AG09309 (cell line): ENCODE data around the gene TFAP2E.
"Not testable (repeated sequence)": the region's sequence is repeated elsewhere in the genome, so short reads cannot be mapped to it uniquely, and the experiment has no call there.

Source experiments
- DNase-seq: peaks from one replicate; pipeline ENCODE4 v3.0.0-alpha.2; 2010; ENCODE audit warnings: low read depth
- H3K4me3 ChIP-seq: 2 replicates; pipeline ENCODE4 v1.5.1; 2011; ENCODE audit warnings: mild to moderate bottlenecking, low read depth, low read length, moderate library complexity; ENCODE audit not compliant: control insufficient read depth
- TF ChIP-seq, protein P1 (sequence below): IDR thresholded peaks from 2 replicates; pipeline ENCODE4 v1.5.1; 2011; ENCODE audit warnings: mild to moderate bottlenecking, low read depth, low read length, inconsistent platforms; ENCODE audit not compliant: insufficient read depth, control insufficient read depth; ENCODE audit errors: missing control alignments

Gene TFAP2E

DNA sequence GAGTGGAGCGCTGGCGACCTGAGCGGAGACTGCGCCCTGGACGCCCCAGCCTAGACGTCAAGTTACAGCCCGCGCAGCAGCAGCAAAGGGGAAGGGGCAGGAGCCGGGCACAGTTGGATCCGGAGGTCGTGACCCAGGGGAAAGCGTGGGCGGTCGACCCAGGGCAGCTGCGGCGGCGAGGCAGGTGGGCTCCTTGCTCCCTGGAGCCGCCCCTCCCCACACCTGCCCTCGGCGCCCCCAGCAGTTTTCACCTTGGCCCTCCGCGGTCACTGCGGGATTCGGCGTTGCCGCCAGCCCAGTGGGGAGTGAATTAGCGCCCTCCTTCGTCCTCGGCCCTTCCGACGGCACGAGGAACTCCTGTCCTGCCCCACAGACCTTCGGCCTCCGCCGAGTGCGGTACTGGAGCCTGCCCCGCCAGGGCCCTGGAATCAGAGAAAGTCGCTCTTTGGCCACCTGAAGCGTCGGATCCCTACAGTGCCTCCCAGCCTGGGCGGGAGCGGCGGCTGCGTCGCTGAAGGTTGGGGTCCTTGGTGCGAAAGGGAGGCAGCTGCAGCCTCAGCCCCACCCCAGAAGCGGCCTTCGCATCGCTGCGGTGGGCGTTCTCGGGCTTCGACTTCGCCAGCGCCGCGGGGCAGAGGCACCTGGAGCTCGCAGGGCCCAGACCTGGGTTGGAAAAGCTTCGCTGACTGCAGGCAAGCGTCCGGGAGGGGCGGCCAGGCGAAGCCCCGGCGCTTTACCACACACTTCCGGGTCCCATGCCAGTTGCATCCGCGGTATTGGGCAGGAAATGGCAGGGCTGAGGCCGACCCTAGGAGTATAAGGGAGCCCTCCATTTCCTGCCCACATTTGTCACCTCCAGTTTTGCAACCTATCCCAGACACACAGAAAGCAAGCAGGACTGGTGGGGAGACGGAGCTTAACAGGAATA lies 4.2 kb downstream of the TFAP2E start:
- TF ChIP-seq, protein P1, sequence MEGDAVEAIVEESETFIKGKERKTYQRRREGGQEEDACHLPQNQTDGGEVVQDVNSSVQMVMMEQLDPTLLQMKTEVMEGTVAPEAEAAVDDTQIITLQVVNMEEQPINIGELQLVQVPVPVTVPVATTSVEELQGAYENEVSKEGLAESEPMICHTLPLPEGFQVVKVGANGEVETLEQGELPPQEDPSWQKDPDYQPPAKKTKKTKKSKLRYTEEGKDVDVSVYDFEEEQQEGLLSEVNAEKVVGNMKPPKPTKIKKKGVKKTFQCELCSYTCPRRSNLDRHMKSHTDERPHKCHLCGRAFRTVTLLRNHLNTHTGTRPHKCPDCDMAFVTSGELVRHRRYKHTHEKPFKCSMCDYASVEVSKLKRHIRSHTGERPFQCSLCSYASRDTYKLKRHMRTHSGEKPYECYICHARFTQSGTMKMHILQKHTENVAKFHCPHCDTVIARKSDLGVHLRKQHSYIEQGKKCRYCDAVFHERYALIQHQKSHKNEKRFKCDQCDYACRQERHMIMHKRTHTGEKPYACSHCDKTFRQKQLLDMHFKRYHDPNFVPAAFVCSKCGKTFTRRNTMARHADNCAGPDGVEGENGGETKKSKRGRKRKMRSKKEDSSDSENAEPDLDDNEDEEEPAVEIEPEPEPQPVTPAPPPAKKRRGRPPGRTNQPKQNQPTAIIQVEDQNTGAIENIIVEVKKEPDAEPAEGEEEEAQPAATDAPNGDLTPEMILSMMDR: no peak
- no peak for DNase-seq

DNA sequence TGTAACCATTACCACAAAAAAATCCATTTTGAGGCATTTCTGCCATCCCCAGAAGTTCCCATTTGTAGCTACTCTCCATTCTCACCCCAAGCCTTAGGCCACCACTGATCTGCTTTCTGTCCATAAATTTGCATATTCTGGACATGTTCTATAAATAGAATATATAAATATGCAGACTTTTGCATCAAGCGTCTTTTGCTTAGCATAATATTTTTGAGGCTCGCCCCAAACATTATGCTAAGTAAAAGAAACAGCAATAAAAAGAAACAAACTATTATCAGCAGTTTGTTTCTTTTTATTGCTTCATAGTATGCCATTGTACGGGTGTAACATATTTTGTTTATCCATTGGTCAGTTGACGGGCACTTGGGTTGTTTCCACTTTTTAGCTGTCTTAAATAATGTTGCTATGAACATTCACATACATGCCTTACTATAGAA lies 7.9 kb downstream of the TFAP2E start:
- TF ChIP-seq, protein P1: no peak
- DNase-seq: no peak
- no peak overlapping the region for H3K4me3 ChIP-seq

More for the DNA sequence above, 4.2 kb downstream of the TFAP2E start:
- H3K4me3 ChIP-seq: no peak overlapping the region

DNA sequence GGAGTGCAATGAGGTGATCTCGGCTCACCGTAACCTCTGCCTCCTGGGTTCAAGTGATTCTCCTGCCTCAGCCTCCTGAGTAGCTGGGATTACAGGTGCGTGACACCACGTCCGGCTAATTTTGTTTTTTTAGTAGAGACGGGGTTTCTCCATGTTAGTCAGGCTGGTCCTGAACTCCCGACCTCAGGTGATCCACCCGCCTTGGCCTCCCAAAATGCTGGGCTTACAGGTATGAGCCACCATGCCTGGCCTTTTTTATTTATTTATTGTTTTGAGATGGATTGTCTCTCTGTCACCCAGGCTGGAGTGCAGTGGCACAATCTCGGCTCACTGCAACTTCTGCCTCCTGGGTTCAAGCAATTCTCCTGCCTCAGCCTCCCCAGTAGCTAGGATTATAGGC lies 8.5 kb downstream of the TFAP2E start:
- H3K4me3 ChIP-seq, DNase-seq: not testable (repeated sequence)

DNA sequence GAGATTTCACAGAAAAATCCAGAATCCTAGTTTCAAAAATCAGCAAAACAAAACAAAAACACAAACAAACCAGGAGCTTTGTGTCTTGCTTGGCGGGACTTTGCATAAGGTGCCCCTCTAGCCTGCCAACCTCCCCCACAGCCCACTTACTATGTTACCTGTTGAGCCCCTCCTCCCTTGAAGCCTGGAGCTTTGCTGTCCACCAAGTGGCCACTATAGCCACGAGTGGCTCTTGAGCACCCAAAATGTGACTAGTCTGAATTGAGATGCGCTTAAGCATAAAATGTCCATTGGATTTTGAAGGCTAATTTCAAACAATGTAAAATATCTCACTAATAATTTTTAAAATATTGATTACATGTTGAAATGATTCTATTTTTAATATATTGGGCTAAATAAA lies 12.2 kb downstream of the TFAP2E start:
- TF ChIP-seq, protein P1: no peak
- DNase-seq: no peak
- no peak overlapping the region for H3K4me3 ChIP-seq

DNA sequence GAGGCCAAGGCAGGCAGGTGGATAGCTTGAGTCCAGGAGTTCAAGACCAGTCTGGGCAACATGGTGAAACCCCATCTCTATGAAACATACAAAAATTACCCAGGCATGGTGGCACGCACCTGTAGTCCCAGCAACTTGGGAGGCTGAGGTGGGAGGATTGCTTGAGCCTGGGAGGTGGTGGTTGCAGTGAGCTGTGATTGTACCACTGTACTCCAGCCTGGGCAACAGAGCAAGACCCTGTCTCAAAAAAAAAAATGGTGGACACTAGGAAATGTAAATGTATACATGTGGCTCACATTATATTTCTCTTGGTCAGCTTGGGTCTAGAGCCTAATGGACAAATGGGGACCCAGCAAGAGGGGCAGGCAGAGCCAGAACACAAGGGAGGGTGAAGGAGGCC lies 12.7 kb downstream of the TFAP2E start:
- not testable (repeated sequence) for H3K4me3 ChIP-seq, DNase-seq

DNA sequence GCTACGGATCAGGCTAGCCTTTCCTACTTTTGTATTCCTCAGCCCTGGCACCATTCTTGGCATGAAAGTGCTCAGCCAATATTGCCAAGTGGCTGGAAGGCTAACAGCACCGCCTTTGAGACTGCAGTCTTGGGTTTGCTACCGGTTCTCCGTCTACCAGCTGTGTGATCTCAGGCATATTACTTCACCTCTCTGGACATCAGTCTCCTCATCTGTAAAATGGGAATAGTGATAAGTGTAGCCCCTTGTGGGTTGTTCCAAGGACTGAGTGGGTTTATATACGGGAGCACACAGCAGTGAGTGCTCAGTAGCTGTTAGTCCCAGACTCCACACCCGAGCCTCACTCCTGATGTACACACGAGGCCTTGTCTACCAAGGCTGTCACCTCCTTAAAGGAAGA lies 13.7 kb downstream of the TFAP2E start:
- TF ChIP-seq, protein P1: no peak
- no peak overlapping the region for H3K4me3 ChIP-seq

DNA sequence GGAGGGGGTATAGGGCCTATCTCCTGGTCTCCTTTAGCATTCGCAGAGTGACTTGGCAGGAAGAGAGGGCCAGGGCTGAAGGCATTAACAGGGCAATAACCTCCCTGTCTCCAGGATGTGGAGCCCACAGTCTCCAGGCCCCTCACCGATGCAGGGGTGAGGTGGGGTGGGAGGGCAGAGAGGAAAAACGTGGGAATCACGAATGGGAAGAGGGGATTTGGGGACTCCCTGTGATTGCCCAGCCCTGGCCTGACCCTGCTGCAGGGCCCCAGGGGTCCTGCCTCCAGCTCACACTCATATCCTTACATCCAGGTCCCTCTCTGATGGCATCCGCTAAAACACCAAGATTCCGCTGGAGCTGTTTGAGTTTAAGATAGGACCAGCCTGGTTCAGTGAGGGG lies 14.6 kb downstream of the TFAP2E start:
- TF ChIP-seq, protein P1: no peak
- no peak for DNase-seq
- no peak overlapping the region for H3K4me3 ChIP-seq

More for the DNA sequence above, 13.7 kb downstream of the TFAP2E start:
- DNase-seq: no peak
